GM21390 (cell line): Measurements from ENCODE around the gene ASB1.

Experiments
- ATAC-seq: cut with Tn5 transposase; IDR thresholded peaks from one replicate; pipeline ENCODE4 v1.9.1; 2021; ENCODE audit not compliant: unreplicated experiment

The ASB1 gene

DNA sequence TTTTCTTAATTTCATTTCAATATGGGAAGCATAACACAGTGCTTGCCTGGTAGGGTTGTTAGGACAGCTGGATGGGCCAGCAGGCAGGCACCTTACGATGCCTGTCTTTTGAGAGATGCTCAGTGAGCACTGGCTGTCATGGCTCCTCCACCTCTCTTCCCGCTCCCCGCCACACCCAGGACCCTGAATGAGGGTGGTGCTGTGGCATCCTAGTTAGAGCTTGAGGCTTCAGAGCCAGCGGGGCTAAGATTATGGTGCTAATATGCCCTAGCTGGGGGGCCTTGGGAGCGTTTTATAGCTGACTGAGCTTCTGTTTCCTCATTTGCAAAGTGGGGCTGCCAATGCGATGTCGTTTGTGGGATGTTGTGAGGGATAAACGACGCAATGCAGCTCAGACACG is 37.7 kb downstream of the ASB1 start:
- ATAC-seq = no peak

DNA sequence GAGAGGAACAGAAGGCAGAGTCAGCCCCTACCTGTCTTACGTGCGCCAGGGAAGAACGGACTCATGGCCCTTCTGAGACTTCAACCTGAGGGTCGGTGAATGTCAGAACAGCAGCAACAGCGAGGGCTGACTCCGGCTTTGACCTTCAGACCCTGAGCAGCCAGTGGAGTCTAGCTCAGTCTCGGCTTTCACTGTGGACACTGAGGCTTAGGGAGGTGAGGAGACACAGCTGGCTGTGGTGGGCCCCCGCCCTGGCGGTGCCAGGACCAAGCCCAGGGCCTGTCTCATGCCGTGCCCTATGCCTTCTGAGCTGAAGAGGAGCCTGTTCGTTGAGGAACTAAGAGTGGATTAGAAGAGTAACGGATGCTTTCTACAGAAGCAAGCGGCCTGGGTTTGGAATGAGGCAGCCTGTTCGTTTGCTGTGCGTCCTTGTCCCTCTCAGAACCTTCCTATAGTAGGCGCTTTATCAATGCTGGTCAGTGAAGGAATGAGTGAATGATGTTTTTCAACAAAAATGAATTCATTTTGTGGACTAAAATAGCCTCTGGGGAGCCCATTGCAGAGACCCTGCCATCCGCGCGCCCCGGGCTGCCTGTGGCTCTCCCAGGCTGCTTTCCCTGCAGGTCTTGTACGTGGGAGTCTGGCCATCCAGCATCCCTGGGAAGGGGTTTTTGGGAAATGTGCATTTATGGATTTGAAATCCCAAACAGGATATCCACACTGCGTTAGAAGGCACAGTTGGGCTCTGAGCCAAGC is 38.9 kb downstream of the ASB1 start:
- no peak for ATAC-seq

DNA sequence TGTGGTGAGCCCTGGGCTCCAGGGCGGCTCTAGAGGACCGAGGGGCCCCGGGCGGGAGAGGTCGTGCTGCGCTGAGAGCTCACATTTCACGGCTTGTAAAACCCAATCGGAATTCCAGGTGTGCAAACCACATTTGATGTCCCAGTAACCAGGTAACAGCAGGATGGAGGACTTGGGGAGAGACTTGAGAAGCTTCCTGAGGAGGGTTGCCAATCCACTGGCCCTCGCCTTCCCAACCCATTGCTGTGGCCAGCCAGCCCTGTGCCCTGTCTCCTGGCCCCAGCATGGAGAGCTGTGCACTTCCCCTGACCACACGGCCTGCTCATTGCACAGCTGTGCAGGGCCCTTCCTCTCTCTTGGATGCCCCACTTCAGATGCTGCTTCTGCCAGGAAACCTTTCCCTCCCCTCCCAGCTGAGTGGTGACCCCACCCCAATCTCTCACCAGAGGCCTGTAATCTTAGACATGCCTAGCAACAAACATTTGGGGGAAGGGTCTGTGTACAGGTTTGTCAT is 39.6 kb downstream of the ASB1 start:
- no peak for ATAC-seq

DNA sequence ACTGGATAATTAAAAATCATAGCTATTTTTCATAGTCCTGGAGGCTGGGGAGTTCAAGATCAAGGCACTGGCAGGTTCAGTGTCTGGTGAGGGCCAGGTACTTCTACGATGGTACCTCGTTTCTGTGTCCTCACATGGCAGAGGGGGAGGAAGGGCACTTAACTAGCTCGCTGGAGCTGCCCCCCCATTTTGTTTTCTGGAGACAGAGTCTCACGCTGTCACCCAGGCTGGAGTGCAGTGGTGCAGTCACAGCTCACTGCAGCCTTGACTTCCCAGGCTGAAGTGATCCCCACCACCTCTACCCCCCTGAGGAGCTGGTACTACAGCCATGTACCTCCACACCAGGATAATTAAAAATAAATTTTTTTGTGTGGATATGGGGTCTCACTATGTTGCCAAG is 40.3 kb downstream of the ASB1 start:
- no peak for ATAC-seq

DNA sequence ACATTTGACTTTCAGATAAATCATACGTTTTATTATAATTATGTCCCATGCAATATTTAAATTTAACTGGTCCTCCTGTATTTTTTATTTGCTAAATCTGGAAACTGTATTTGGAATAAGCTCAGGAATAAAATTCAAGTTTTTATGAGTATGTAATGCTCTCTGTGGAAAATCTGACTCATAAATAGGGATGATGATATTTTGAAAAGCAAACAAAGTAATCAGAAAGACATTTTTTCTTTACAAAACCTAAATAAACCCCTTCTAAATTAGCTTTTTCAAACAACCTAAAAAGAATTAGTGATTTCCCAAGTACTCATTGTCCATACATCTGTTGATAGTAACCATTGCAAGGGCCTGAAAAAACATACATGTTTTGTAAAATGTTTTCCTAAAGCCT is 41.1 kb downstream of the ASB1 start:
- no peak for ATAC-seq

DNA sequence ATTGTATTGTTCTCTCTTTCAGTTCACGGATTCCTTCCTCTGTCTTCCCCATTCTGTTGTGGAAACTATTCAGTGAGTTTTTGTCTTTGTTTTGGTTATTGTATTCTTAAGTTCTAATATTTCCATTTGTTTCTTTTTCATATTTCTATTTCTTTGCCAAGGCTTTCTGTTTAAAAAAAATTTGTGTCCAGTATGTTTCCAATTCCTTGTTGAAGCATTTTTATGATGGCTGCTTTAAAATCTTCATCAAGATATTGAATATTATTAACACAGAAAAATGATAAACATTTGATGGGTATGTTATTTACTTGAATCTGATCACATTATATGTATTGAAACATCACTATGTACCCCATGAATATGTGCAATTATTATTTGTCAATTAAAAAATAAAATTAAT is 42.4 kb downstream of the ASB1 start:
- no peak for ATAC-seq

DNA sequence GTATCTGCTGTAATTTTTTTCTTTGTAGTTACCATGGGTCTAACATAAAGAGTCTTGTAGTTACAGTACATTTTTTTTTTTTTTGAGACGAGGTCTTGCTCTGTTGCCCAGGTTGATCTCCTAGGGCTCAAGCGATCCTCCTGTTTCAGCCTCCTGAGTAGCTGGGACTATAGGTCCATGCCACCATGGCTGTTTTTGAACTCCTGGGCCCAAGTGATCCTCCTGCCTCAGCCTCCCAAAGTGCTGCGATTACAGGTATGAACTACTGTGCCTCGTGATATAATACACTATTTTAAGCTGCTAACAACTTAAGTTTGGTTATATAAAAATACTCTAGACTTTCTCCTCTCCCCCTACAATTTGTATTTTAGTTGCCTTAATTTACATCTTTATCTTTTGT is 46.3 kb downstream of the ASB1 start:
- no peak for ATAC-seq

DNA sequence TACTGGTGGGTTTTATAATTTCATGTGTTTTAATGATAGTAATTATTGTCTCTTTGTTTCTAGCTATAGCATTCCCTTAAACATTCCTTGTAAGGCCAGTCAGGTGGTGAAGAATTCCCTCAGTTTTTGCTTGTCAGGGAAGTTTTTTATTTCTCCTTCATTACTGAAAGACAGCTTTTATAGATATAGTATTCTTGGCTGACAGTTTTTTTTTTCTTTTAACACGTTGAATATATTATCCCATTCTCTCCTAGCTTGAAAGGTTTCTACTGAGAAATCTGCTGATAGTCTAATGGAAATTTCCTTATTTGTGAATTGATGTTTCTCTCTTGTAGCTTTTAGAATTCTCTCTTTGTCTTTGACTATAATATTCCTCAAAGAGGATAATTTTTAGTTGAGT is 46.8 kb downstream of the ASB1 start:
- ATAC-seq = no peak

DNA sequence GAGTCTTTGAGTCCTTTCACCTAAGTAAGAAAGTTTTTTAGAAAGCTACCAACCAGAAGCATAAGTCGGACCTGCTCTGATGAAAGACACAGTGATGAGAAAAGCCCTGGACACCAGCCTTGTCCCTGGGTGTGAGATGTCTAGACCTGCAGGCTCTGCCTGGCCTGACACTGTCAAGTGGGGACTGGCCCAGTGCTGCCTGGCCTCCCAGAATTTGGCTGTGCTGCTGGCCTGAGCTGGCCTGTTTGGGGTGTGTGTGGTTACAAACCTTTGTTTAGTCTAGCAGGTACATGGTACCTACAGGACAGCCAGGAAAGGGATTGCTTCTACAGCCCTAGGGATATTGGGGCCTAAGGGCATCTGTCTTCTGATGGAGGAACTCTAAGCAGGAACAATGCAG is 48.3 kb downstream of the ASB1 start:
- ATAC-seq = no peak

DNA sequence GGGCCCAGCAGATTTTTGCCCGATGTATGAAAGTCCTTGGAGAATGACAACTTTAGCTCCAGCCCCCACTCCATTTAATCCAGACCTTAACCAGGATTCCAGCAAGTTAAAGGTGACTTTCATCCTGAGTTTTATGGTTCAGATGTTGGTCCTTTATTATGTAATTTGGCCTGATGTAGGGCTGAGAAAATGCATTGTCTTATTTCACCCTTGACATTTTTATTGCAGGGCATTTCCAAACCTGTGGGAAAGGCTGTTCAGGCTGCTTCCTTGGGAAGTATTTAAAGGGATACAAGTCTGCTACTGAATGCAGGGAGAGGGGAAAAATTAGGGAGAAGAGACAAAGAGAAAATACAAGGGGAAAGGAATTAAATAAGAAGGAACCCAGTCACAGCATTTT is 48.8 kb downstream of the ASB1 start:
- ATAC-seq = no peak

DNA sequence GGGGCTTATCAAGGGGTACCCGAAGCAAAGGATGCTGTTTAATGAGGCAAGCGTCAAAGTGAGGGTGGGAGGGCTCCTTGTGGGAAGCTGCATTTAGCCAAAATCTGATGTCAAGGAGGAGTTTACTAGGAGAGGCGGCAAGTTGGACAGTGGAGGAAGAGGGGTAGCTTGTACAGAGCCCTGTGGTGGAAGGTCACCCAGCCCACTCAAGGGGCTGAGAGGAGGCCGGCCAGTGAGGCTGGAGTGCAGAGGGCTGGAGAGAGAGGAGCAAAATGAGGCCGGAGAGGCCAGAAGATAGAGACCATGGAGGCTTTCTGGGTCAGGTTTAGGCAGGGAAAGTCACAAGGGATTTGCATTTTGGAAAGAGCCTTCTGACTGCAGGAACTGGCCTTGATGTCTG is 49.5 kb downstream of the ASB1 start:
- ATAC-seq = no peak

DNA sequence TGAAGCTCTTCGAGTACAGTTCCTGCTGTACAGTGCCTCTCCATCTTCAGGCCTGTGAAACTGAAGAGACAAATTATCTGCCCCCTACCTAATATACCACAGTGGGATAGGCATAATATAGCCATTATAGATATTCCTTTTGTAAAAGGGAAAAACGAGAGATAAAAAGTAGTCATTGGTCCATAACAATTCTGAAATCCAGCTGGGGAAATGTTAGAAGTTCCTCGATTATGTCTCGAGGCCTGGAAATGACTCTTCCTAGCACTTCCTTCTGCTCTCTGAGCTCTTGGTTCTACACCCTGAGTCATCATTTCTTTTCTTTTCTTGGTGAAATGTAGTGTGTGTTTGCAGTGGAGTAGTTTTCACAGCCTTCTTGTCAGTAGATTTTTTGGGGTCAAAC is 51.5 kb downstream of the ASB1 start:
- ATAC-seq = no peak

DNA sequence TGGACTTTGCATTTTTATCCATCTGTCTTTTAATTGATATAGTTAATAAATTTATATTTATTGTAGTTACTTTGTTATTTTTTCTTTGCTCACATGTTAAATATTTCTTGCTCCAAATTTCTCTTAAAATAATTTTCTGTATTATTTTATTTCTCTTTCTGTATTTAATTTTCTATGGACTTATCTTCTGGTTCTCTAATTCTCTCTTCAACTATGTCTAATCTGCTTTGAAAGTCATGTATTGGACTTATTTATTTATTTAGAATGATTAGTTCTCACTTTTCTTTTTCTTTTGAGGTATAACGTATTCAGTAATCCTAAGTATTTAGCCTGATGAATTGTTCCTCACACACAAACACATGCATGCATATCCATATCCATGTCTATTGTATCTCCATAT is 53.1 kb downstream of the ASB1 start:
- no peak for ATAC-seq

DNA sequence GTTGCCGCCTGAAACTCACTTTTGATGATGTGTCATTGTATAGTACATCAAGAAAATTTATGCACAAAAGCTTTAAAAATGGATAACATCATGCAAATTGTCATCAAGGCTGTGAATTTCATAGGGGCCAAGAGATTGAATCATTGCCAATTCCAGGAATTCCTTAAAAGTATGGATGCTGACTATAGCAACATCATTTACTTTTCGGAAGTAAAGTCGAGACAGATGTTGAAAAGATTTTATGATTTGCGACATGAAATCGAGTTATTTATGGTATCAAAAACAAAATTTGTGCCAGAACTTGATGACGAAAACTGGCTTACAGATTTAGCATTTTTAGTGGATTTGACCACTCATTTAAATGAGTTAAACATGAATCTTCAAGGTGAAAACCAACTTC is 56.3 kb downstream of the ASB1 start:
- ATAC-seq = no peak

DNA sequence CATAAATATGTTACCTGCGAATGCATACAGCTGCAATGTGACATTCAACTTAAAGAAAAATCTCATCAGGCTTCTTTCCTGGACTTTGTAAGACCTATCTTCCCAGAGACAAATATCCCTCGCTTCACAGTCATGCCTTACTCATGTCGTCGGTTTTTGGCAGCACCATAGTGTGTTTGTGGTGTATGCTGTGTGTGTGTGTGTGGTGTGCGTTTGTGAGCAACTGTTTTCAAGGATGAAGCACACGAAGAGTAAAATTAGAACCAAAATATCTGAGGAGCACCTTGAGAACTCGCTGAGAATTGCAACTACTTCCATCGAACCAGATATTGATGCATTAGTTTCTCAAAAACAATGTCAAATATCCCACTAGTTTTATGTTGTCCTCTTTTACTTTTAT is 56.9 kb downstream of the ASB1 start:
- ATAC-seq = no peak

DNA sequence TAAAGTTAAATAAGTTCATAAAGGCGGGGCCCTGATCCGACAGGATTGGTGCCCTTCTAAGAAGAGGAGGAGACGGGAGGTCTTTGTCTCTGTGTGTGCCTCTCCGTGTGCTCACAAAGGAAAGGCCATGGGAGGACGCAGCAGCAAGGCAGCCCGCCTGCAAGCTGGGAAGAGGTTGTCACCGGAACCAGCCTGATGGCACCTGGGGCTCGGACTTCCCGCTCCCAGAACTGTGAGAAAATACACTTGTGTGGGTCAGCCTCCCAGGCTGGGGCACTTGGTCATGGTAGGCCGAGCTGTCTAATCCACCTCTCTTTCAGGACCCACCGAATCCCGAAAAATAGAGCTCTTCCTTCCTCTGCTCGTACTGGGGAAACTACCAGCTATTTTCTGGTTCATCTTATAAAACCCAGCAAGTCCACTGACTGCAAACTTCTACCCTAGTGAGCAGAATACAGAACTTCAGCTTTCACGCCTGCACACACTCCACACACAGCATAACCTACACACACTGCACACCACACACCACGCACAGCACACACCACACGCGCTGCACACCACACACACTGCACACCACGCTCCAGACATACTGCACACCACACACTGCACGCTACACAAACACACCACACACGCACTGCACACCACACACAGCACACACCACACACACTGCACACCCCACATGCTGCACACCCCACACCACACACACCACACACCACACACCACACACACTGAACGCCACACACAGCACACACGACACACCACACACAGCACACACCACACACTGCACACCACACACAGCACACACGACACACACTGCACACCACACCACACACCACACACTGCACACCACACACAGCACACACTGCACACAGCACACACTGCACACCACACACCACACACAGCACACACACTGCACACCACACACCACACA is 58.1 kb downstream of the ASB1 start:
- ATAC-seq = no peak

DNA sequence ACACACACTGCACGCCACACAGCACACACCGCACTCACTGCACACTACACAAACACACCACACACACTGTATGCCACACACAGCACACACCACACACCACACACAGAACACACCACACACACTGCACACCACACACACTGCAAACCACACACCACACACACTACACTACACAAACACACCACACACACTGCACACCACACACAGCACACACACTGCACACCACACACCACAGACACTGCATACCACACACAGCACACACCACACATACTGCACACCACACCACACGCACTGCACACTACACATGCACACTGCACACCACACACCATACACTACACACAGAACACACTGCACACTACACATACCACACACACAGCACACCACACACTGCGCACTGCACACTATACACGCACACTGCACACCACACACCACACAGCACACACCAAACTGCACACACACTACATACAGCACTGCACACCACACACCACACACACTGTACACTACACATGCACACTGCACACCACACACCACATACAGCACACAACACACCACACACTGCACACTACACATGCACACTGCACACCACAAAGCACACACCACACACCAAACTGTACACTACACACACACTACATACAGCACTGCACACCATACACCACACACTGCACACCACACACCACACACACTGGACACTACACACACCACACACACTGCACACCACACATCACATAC is 59.6 kb downstream of the ASB1 start:
- ATAC-seq = no peak

DNA sequence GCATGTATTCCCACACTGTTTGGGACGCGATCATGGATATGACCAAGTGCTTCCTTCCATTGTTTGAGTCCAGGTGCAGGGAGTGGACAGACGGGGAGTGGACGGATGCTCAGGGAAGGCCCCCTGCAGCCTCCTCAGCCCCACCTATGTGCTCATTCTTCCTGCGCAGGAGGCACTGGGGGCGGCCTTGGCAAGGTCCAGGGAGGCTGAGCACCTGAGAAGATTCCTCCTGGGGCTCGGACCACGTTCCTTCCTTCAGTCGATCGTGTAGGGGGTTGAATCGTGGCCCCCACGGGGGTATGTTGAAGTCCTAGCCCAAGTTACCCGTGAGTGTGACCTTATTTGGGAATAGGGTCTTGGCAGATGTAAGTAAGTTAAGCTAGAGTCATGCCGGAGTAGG is 60.4 kb downstream of the ASB1 start:
- no peak for ATAC-seq

DNA sequence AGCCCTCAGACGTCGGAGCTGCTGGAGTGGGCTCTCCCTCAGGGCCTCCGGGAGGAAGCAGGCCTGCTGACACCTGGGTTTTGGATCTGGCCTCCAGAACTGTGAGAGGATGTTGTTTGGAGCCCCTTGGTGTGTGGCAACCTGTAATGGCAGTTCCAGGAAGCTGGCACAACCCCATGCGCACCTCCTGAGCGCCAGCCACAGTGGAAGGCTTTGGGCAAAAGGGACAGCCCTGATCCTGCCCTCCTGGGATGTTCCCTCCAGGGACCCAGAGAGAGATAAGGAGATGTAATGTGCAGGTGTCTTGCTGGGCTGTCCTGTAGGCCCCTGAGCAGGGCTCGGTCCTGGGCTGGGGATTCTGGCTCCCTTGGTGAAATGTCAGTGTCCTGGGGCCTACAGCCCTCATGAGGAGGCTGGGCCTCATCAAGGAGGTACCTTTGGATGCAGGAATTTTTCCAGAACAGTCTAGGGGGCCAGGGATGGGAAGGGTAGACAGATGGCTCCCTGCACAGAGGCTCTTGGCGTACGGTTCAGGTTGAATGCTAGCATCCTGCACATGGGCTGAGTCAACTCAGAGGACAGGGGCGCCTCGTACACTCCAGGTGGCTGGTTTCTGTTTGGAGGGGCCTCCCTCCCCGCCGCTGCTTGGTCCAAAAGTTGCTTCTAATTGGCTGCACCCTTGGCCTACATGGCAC is 61.1 kb downstream of the ASB1 start:
- ATAC-seq = no peak

DNA sequence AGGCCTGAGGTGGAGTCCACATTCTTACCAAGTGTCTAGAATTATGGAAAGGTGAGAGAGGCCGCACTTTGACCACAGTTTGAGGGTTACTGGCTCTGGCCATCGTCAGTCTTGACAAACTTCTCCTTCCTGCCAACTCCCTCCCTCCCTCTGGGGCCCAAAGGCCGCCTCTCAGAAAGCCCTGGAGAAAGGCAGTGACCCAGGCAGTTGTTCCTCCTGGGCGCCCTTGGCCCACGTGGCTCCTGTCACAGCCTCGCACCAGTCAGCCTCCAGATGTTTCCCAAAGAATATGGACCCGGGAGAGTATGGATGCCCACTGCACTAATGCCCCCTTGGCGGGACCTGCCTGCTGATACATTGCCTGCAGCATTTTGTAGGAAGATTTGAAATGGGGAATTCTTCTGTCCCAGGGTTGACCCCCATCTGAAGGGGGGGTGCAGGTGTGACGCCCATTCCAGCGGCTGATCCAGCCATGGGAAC is 61.7 kb downstream of the ASB1 start:
- no peak for ATAC-seq

DNA sequence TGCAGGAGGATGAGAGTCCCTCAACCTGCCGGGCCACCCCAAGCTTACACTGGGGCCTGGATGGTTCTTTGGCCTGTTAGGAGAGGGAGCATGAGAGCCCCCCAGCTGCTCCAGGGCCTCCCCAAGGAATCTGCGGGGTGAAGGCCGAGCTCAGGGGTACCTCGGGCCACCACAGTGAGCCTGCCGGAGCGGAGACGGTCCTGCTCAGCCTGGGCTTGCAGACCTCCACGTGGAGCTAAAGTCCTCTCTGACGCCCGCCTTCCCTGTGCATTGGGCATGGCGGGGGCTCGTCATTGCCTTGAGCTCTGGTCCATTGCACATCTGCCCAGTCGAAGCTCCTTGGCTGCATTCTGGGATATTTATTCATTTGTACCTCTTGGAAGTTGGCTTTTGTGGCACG is 62.7 kb downstream of the ASB1 start:
- ATAC-seq = no peak
